Activated CD4-positive, alpha-beta T cell treated with anti-CD3 and anti-CD28 coated beads, Interleukin-2, amount 50 U/mL, for 4 hours (primary cell): ENCODE results near the gene SERPINB4.

Experiments used
- DNase-seq, 2 experiments: peaks; one replicate each; pipeline ENCODE4 v3.0.0-alpha.2; 2020

SERPINB4 gene

GRCh38 chr18:63626431-63626830, 17.6 kb downstream of the SERPINB4 start:
- DNase-seq, result no peak

GRCh38 chr18:63624863-63625262, 19.2 kb downstream of the SERPINB4 start:
- DNase-seq, result no peak

GRCh38 chr18:63619661-63620060, 24.4 kb downstream of the SERPINB4 start:
- no peak for DNase-seq

GRCh38 chr18:63617915-63618234, 26.2 kb downstream of the SERPINB4 start:
- no peak for DNase-seq

GRCh38 chr18:63617049-63617914, 26.8 kb downstream of the SERPINB4 start:
- no peak for DNase-seq

GRCh38 chr18:63613420-63613819, 30.6 kb downstream of the SERPINB4 start:
- no peak for DNase-seq

- no peak for DNase-seq
Measured at GRCh38 chr18:63606526-63606925, 37.5 kb downstream of the SERPINB4 start.

GRCh38 chr18:63604791-63605567, 39.1 kb downstream of the SERPINB4 start:
- no peak for DNase-seq

- DNase-seq, result no peak
Measured at GRCh38 chr18:63603772-63604171, 40.3 kb downstream of the SERPINB4 start.

GRCh38 chr18:63603355-63603754, 40.7 kb downstream of the SERPINB4 start:
- DNase-seq, result no peak

- no peak for DNase-seq
Measured at GRCh38 chr18:63596964-63597363, 47.1 kb downstream of the SERPINB4 start.

- DNase-seq, result no peak
Measured at GRCh38 chr18:63592471-63592870, 51.6 kb downstream of the SERPINB4 start.

- DNase-seq, result no peak
Measured at GRCh38 chr18:63591725-63592124, 52.3 kb downstream of the SERPINB4 start.

GRCh38 chr18:63590966-63591695, 52.9 kb downstream of the SERPINB4 start:
- DNase-seq, result no peak

GRCh38 chr18:63590373-63590772, 53.7 kb downstream of the SERPINB4 start:
- no peak for DNase-seq

GRCh38 chr18:63588909-63589308, 55.1 kb downstream of the SERPINB4 start:
- DNase-seq, result no peak
